ENCODE results near the gene ABCD2.

Gene ABCD2

GRCh38 chr12:39638178-39638577, 18.6 kb upstream of the ABCD2 start:
- H3K27ac ChIP-seq (replicated peaks): no peak overlapping the region
- DNase-seq (ENCODE audit: low read depth in 1 of 2, low spot score in 1 of 2): no peak
- no peak overlapping the region for H3K4me3 ChIP-seq (replicated peaks; ENCODE audit: insufficient read depth, low read length)
- H3K27me3 ChIP-seq (ENCODE audit: insufficient read depth, poor library complexity, severe bottlenecking): no peaks in the 10 kb centered on the region
- TF ChIP-seq, protein P1, sequence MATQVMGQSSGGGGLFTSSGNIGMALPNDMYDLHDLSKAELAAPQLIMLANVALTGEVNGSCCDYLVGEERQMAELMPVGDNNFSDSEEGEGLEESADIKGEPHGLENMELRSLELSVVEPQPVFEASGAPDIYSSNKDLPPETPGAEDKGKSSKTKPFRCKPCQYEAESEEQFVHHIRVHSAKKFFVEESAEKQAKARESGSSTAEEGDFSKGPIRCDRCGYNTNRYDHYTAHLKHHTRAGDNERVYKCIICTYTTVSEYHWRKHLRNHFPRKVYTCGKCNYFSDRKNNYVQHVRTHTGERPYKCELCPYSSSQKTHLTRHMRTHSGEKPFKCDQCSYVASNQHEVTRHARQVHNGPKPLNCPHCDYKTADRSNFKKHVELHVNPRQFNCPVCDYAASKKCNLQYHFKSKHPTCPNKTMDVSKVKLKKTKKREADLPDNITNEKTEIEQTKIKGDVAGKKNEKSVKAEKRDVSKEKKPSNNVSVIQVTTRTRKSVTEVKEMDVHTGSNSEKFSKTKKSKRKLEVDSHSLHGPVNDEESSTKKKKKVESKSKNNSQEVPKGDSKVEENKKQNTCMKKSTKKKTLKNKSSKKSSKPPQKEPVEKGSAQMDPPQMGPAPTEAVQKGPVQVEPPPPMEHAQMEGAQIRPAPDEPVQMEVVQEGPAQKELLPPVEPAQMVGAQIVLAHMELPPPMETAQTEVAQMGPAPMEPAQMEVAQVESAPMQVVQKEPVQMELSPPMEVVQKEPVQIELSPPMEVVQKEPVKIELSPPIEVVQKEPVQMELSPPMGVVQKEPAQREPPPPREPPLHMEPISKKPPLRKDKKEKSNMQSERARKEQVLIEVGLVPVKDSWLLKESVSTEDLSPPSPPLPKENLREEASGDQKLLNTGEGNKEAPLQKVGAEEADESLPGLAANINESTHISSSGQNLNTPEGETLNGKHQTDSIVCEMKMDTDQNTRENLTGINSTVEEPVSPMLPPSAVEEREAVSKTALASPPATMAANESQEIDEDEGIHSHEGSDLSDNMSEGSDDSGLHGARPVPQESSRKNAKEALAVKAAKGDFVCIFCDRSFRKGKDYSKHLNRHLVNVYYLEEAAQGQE (IDR thresholded peaks at IDR 0.05; ENCODE audit: insufficient replicate concordance, low read depth): no peak
- TF ChIP-seq CTCF (IDR thresholded peaks at IDR 0.05; ENCODE audit: insufficient read depth, low read length): no peak
- TF ChIP-seq POLR2AphosphoS5 (IDR thresholded peaks at IDR 0.05; ENCODE audit: low read depth): no peak
- no peak for TF ChIP-seq GABPA (IDR thresholded peaks at IDR 0.05; ENCODE audit: low read depth)
- TF ChIP-seq SPI1 (IDR thresholded peaks at IDR 0.05; ENCODE audit: borderline replicate concordance, low read depth): no peak

DNA sequence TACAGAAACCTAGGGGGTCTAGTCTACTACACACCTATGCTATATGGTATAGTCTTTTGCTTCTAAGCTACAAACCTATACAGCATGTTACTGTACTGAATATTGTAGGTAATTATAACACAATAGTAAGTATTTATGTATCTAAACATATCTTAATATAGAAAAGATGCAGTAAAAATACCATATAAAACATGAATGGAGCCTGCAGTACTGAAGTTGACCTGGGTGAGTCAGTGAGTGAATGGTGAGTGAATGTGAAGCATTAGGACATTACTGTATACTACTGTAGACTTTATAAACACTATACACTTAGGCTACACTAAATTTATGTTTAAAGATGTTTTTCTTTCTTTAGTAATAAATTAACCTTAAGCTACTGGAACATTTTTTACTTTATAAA, 13.1 kb upstream of the ABCD2 start:
- Histone ChIP-seq H3K4me3 (replicated peaks; ENCODE audit: insufficient read depth, low read length) (no peak overlapping the region), H3K27me3 (ENCODE audit: insufficient read depth, poor library complexity, severe bottlenecking) (no peaks in the 10 kb centered on the region), H3K27ac (replicated peaks) (no peak overlapping the region)
- TF ChIP-seq SPI1 (IDR thresholded peaks at IDR 0.05; ENCODE audit: borderline replicate concordance, low read depth): no peak
- TF ChIP-seq GABPA (IDR thresholded peaks at IDR 0.05; ENCODE audit: low read depth): no peak
- TF ChIP-seq CTCF (IDR thresholded peaks at IDR 0.05; ENCODE audit: insufficient read depth, low read length): no peak
- TF ChIP-seq, protein P1 (IDR thresholded peaks at IDR 0.05; ENCODE audit: insufficient replicate concordance, low read depth): no peak
- no peak for TF ChIP-seq POLR2AphosphoS5 (IDR thresholded peaks at IDR 0.05; ENCODE audit: low read depth)
- DNase-seq (ENCODE audit: low read depth in 1 of 2, low spot score in 1 of 2): no peak

GRCh38 chr12:39628836-39629235, 9.2 kb upstream of the ABCD2 start:
- TF ChIP-seq POLR2AphosphoS5 (IDR thresholded peaks at IDR 0.05; ENCODE audit: low read depth) (no peak), CTCF (IDR thresholded peaks at IDR 0.05; ENCODE audit: insufficient read depth, low read length) (no peak), GABPA (IDR thresholded peaks at IDR 0.05; ENCODE audit: low read depth) (no peak), SPI1 (IDR thresholded peaks at IDR 0.05; ENCODE audit: borderline replicate concordance, low read depth) (no peak)
- TF ChIP-seq, protein P1 (IDR thresholded peaks at IDR 0.05; ENCODE audit: insufficient replicate concordance, low read depth): no peak
- Histone ChIP-seq H3K27ac (replicated peaks) (no peak overlapping the region), H3K4me3 (replicated peaks; ENCODE audit: insufficient read depth, low read length) (no peak overlapping the region), H3K27me3 (ENCODE audit: insufficient read depth, poor library complexity, severe bottlenecking) (no peaks in the 10 kb centered on the region)
- no peak for DNase-seq (ENCODE audit: low read depth in 1 of 2, low spot score in 1 of 2)
